Stimulated activated CD4-positive, alpha-beta T cell treated with anti-CD3 and anti-CD28 coated beads, Interleukin-4, amount 100 ng/mL, for 4 hours (primary cell): Measurements from ENCODE around the gene PGC.

ENCODE experiments used
- DNase-seq, 2 experiments: peaks; one replicate each; pipeline ENCODE4 v3.0.0-alpha.2; 2020

Gene PGC

GRCh38 chr6:41743406-41744235, 3.6 kb downstream of the PGC start:
- DNase-seq: no peak

GRCh38 chr6:41741625-41742490, 5.3 kb downstream of the PGC start:
- no peak for DNase-seq

GRCh38 chr6:41740366-41741162, 6.6 kb downstream of the PGC start:
- no peak for DNase-seq

GRCh38 chr6:41739041-41739440, 8.2 kb downstream of the PGC start:
- DNase-seq: no peak

- DNase-seq: no peak
These were observed 9.5 kb downstream of the PGC start for GRCh38 chr6:41737591-41738130.

GRCh38 chr6:41736800-41737555, 10.2 kb downstream of the PGC start:
- DNase-seq: no peak

- no peak for DNase-seq
These were observed 10.9 kb downstream of the PGC start for GRCh38 chr6:41736186-41736733.

GRCh38 chr6:41735427-41736185, 11.6 kb downstream of the PGC start, which contains the start of gene TFEB:
TSS of gene TFEB (minus strand) at chr6:41735608. CDS start at chr6:41691213, 44,395 bp downstream.
- peak; percentile 91 to 95 for DNase-seq

GRCh38 chr6:41734666-41735426, 12.4 kb downstream of the PGC start:
- DNase-seq: peak; percentile 65 to 66

- peak; percentile 51 to 62 for DNase-seq
These were observed 13.2 kb downstream of the PGC start for GRCh38 chr6:41733707-41734665.

GRCh38 chr6:41733360-41733706, 13.9 kb downstream of the PGC start:
- no peak for DNase-seq

- DNase-seq: peak; percentile 36 to 54
These were observed 14.4 kb downstream of the PGC start for GRCh38 chr6:41732591-41733359.

- no peak for DNase-seq
These were observed 15.0 kb downstream of the PGC start for GRCh38 chr6:41732149-41732548.

- no peak for DNase-seq
These were observed 15.6 kb downstream of the PGC start for GRCh38 chr6:41731561-41732086.

- no peak for DNase-seq
These were observed 16.4 kb downstream of the PGC start for GRCh38 chr6:41730531-41731436.

- no peak for DNase-seq
These were observed 17.6 kb downstream of the PGC start for GRCh38 chr6:41729624-41730023.

- no peak for DNase-seq
These were observed 18.2 kb downstream of the PGC start for GRCh38 chr6:41728954-41729353.
